Kidney (tissue), 14 donors: ENCODE data around the gene TBC1D1. TPM values are rescaled to one million over a fixed set of nuclear protein-coding genes. Genes with fewer than 3 reads are reported as not detected.

Source experiments
- DNase-seq, 5 donors: peaks; one replicate each; pipeline ENCODE4 v3.0.0-alpha.2; 2013 to 2020
- FAIRE-seq: peaks from 2 replicates; lab custom pipeline; 2012; peaks lifted over from hg19 to GRCh38; lab: Jason Lieb, UNC
- H3K27ac ChIP-seq, 2 donors: one replicate each; pipeline ENCODE4 v1.7.0; 2013; ENCODE audit warnings: low read depth in 2 of 2, low read length in 2 of 2, inconsistent platforms in 1 of 2
- H3K27me3 ChIP-seq: one replicate; pipeline ENCODE4 v1.7.1; 2013; ENCODE audit warnings: low read length, inconsistent platforms; ENCODE audit not compliant: control insufficient read depth, insufficient read depth
- H3K36me3 ChIP-seq, 3 donors: one replicate each; pipeline versions ENCODE4 v1.7.0 to v1.7.1; 2013; ENCODE audit warnings: low read length in 3 of 3, control low read depth in 1 of 3, inconsistent platforms in 1 of 3; ENCODE audit not compliant: insufficient read depth in 3 of 3, control insufficient read depth in 2 of 3
- H3K4me1 ChIP-seq, 3 donors: one replicate each; pipeline versions ENCODE4 v1.7.0 to v1.7.1; 2013; ENCODE audit warnings: low read length in 3 of 3, inconsistent platforms in 1 of 3, low read depth in 1 of 3; ENCODE audit not compliant: control insufficient read depth in 2 of 3, insufficient read depth in 2 of 3
- H3K4me3 ChIP-seq, 3 donors: one replicate each; pipeline versions ENCODE4 v1.7.0 to v1.8.1; 2013; ENCODE audit warnings: low read length in 3 of 3, control low read depth in 1 of 3, inconsistent platforms in 1 of 3
- H3K9ac ChIP-seq, 3 donors: one replicate each; pipeline versions ENCODE4 v1.7.0 to v1.7.1; 2013; ENCODE audit warnings: low read length in 3 of 3, control low read depth in 1 of 3, inconsistent platforms in 1 of 3
- H3K9me3 ChIP-seq, 3 donors: one replicate each; pipeline versions ENCODE4 v1.7.0 to v1.7.1; 2013; ENCODE audit warnings: low read length in 3 of 3, control low read depth in 1 of 3, inconsistent platforms in 1 of 3; ENCODE audit not compliant: control insufficient read depth in 2 of 3, insufficient read depth in 1 of 3
- intact Hi-C: fragments of 100-400 bp; cut with DNase I; formaldehyde crosslinking; loops from one replicate; pipeline ENCODE4 v1.11.1; 2022
- polyA plus RNA-seq: library from polyadenylated mRNA; stranded (reverse); fragments of 350-450 nt; fragmentation: Illumina TruSeq; extraction: RNeasy Lipid Tissue Mini Kit (QIAGEN cat#74804); gene quantifications from one replicate; pipeline ENCODE4 v1.2.3, GENCODE V29; 2014; ENCODE audit warnings: low read depth, low replicate concordance; ENCODE audit not compliant: insufficient read depth
- total RNA-seq: library from RNA; stranded (reverse); fragmentation: NEBNext Ultra II Directional; extraction: Animal tissue kit (Norgen Biotek cat#: 25700); gene quantifications from one replicate; pipeline ENCODE4 v1.2.1, GENCODE V29; 2021
- TF ChIP-seq, protein P1 (sequence below): IDR thresholded peaks from 3 replicates; pipeline ENCODE4 v1.5.1; 2012; ENCODE audit warnings: mild to moderate bottlenecking, moderate library complexity, borderline replicate concordance; ENCODE audit not compliant: insufficient read depth; ENCODE audit errors: extremely low read depth
- donor health status: control.
- donor health status: control.
- donor health status: control.
- donor health status: control.
- donor health status: control.
- donor health status: DM: yes; HTN: yes; CAD: no.
- donor health status: Normal renal cell carcinoma (clear cell type).

The TBC1D1 gene
- total and polyA plus RNA-seq, 2 donors from 2014 or later = 170 to 182 TPM

DNA sequence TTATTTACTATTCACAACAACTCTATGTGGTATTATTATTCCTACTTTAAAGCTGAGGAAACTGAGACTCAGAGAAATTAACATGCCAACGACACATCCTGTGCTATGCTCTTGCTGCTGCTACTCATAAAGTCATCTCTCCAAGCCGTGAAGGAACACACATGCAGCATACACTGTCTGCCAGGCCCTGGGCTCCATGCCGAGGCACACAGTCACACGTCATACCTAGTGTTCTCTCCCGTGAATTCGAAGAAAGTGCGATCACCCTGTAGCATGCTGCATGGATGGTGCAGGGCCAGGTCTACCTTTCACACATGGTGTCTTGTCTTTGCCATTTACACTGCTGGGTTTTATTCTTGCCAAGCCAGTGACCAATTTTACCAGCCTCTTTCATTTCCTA lies 34.1 kb downstream of the TBC1D1 start:
- intact Hi-C loops = no loop called here
- TF ChIP-seq, protein P1, sequence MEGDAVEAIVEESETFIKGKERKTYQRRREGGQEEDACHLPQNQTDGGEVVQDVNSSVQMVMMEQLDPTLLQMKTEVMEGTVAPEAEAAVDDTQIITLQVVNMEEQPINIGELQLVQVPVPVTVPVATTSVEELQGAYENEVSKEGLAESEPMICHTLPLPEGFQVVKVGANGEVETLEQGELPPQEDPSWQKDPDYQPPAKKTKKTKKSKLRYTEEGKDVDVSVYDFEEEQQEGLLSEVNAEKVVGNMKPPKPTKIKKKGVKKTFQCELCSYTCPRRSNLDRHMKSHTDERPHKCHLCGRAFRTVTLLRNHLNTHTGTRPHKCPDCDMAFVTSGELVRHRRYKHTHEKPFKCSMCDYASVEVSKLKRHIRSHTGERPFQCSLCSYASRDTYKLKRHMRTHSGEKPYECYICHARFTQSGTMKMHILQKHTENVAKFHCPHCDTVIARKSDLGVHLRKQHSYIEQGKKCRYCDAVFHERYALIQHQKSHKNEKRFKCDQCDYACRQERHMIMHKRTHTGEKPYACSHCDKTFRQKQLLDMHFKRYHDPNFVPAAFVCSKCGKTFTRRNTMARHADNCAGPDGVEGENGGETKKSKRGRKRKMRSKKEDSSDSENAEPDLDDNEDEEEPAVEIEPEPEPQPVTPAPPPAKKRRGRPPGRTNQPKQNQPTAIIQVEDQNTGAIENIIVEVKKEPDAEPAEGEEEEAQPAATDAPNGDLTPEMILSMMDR = no peak
- no peak for FAIRE-seq

DNA sequence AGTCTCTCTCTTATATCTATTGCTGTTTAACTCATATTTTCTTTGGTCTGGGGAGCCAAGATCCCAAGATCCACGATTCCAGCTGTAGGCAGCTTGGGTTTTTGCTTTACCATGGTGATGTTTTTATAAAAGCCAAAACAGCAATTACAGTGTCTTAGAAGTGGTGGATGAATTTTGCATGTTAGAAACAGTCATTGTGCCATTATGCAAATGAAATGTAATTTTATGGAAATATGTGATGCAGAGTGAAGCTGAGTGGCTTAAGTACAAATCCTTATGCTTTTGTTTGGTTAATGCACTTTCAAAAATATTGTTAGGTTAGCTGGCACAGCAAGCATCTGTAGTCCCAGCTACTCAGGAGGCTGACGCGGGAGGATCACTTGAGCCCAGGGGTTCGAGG lies 36.5 kb downstream of the TBC1D1 start:
- DNase-seq = no peak
- no peaks in the 10 kb centered on the region for H3K36me3 ChIP-seq
- no peaks in the 10 kb centered on the region for H3K9me3 ChIP-seq
- H3K27ac ChIP-seq = no peak overlapping the region
- H3K9ac ChIP-seq = no peak overlapping the region
- intact Hi-C loops = no loop called here
- H3K27me3 ChIP-seq = no peaks in the 10 kb centered on the region
- TF ChIP-seq, protein P1 = no peak
- H3K4me3 ChIP-seq = no peak overlapping the region
- no peaks in the 10 kb centered on the region for H3K4me1 ChIP-seq
- no peak for FAIRE-seq

More for the DNA sequence above, 34.1 kb downstream of the TBC1D1 start:
- Histone ChIP-seq H3K9me3 (no peaks in the 10 kb centered on the region), H3K36me3 (no peaks in the 10 kb centered on the region), H3K9ac (no peak overlapping the region), H3K4me3 (no peak overlapping the region), H3K4me1 (no peaks in the 10 kb centered on the region), H3K27me3 (no peaks in the 10 kb centered on the region), H3K27ac (no peak overlapping the region)
- no peak for DNase-seq

DNA sequence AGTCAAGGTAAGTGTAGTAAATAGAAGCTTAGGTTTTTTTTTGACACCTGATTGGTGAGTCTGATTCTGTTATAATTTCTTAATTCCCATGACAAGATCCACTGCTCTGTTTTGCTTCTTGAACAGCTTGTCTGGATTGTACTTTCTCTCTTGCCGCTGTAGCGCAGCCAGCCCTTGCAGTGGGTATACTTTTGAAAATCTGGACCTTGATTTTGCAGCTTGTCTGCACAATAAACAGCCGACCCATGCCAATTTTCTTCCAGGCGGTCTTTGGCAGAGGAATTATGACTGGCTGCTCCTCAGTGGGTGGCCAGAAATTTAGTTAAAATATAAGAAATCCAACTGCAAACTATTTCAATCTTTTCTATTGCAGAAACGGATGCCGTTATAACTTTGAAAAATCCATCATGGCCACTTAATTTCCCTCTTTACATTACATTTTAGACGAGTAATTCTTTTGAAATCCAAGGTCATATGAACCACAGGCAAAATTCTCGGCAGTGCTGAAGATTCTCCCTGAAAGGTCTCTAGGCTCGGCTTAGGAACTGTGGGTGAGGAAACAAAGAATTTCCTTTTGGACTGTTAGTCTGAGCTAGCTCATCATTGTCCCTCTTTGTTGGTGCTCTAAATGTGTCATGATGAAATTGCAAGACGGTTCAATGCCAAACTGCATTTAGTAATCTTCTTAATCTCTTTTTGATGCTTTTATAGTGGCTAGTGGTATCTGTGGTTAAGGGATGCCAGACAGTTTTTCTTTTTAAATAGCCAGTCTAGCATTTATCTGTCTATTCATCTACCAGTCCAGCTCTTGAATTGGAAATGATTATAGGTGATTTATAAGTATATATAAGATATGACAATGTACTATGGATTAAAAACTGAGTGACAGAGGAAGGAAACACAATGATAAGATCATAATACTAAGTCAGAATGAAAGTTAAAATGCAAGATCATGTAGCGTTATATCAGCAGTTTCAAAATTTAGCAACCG lies 37.8 kb downstream of the TBC1D1 start:
- Histone ChIP-seq H3K27ac (no peak overlapping the region), H3K9me3 (no peaks in the 10 kb centered on the region), H3K27me3 (no peaks in the 10 kb centered on the region), H3K36me3 (no peaks in the 10 kb centered on the region), H3K4me1 (no peaks in the 10 kb centered on the region), H3K4me3 (no peak overlapping the region), H3K9ac (no peak overlapping the region)
- TF ChIP-seq, protein P1 = no peak
- intact Hi-C loops = no loop called here
- FAIRE-seq (no peak), DNase-seq (no peak)
